ENCODE results near the gene ERCC6L2.

Gene ERCC6L2

GRCh38 chr9:95923794-95924193 is 48.3 kb downstream of the ERCC6L2 start:
- Histone ChIP-seq H3K4me3 (ENCODE audit: control insufficient read depth in 1 of 7, extremely low read depth in 1 of 7, insufficient read depth in 4 of 7, low read depth in 2 of 7, low read length in 6 of 7) (no peak overlapping the region), H3K27ac (ENCODE audit: insufficient read depth in 1 of 2, low read depth in 1 of 2, low read length in 2 of 2, poor library complexity in 1 of 2, severe bottlenecking in 2 of 2) (no peak overlapping the region), H3K9me3 (ENCODE audit: control extremely low read depth in 1 of 5, control insufficient read depth in 4 of 5, insufficient read depth in 2 of 5, low read depth in 1 of 5, low read length in 4 of 5) (no peaks in the 10 kb centered on the region), H3K4me1 (ENCODE audit: control extremely low read depth in 1 of 4, control insufficient read depth in 4 of 4, insufficient read depth in 4 of 4, low read length in 3 of 4) (peaks cover 0 to 7% (median 0%) of the 10 kb centered on the region in 4 experiments), H3K27me3 (replicated peaks in 2 of 5; ENCODE audit: control insufficient read depth in 4 of 5, insufficient read depth in 5 of 5, low read length in 4 of 5) (no peaks in the 10 kb centered on the region), H3K36me3 (ENCODE audit: control insufficient read depth in 4 of 4, insufficient read depth in 4 of 4, low read length in 3 of 4) (peaks cover 8 to 38% (median 28%) of the 10 kb centered on the region in 4 experiments)
- ChIA-PET CTCF (no interaction called here), POLR2A (no interaction called here)
- DNase-seq, result no peak
- WGBS (ENCODE audit: insufficient coverage), result 90% methylated on average over 2 of the region's 2 CpGs

DNA sequence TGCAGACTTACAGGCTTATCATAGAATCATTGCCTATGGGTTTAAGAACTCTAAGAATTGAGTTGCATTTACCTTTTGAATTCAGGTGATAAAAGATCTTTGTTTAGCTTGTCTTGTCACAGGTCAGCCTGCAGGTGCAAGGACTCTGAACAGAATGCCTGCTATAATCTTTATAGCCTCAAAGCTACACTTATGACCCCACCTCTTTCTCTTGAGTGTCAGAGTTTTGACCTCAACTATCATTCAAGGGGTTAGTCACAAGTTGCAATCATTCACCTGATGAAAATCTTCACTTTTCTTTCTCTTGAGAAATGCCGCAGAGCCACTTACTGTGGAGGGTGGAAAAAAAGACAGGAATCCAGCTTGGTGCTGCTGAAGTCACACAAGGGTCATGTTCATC is 49.5 kb downstream of the ERCC6L2 start:
- Histone ChIP-seq H3K27ac (ENCODE audit: insufficient read depth in 1 of 2, low read depth in 1 of 2, low read length in 2 of 2, poor library complexity in 1 of 2, severe bottlenecking in 2 of 2) (no peak overlapping the region), H3K36me3 (ENCODE audit: control insufficient read depth in 4 of 4, insufficient read depth in 4 of 4, low read length in 3 of 4) (peaks cover 15 to 41% (median 34%) of the 10 kb centered on the region in 4 experiments), H3K9me3 (ENCODE audit: control extremely low read depth in 1 of 5, control insufficient read depth in 4 of 5, insufficient read depth in 2 of 5, low read depth in 1 of 5, low read length in 4 of 5) (no peaks in the 10 kb centered on the region), H3K27me3 (replicated peaks in 2 of 5; ENCODE audit: control insufficient read depth in 4 of 5, insufficient read depth in 5 of 5, low read length in 4 of 5) (no peaks in the 10 kb centered on the region), H3K4me3 (ENCODE audit: control insufficient read depth in 1 of 7, extremely low read depth in 1 of 7, insufficient read depth in 4 of 7, low read depth in 2 of 7, low read length in 6 of 7) (no peak overlapping the region), H3K4me1 (ENCODE audit: control extremely low read depth in 1 of 4, control insufficient read depth in 4 of 4, insufficient read depth in 4 of 4, low read length in 3 of 4) (peaks cover 0 to 1% (median 0%) of the 10 kb centered on the region in 4 experiments)
- 100% methylated on average over 1 of the region's 1 CpG for WGBS (ENCODE audit: insufficient coverage)
- POLR2A ChIA-PET, result no interaction called here
- CTCF ChIA-PET, result no interaction called here
- no peak for DNase-seq

- Histone ChIP-seq H3K4me3 (ENCODE audit: control insufficient read depth in 1 of 7, extremely low read depth in 1 of 7, insufficient read depth in 4 of 7, low read depth in 2 of 7, low read length in 6 of 7) (no peak overlapping the region), H3K27me3 (replicated peaks in 2 of 5; ENCODE audit: control insufficient read depth in 4 of 5, insufficient read depth in 5 of 5, low read length in 4 of 5) (no peaks in the 10 kb centered on the region), H3K36me3 (ENCODE audit: control insufficient read depth in 4 of 4, insufficient read depth in 4 of 4, low read length in 3 of 4) (peaks cover 25 to 51% (median 33%) of the 10 kb centered on the region in 4 experiments), H3K27ac (ENCODE audit: insufficient read depth in 1 of 2, low read depth in 1 of 2, low read length in 2 of 2, poor library complexity in 1 of 2, severe bottlenecking in 2 of 2) (no peak overlapping the region), H3K4me1 (ENCODE audit: control extremely low read depth in 1 of 4, control insufficient read depth in 4 of 4, insufficient read depth in 4 of 4, low read length in 3 of 4) (no peaks in the 10 kb centered on the region), H3K9me3 (ENCODE audit: control extremely low read depth in 1 of 5, control insufficient read depth in 4 of 5, insufficient read depth in 2 of 5, low read depth in 1 of 5, low read length in 4 of 5) (no peaks in the 10 kb centered on the region)
- ChIA-PET POLR2A (no interaction called here), CTCF (interaction anchor here (1.0 to 1.5 kb wide), 2 partner anchors 9 to 10 kb away, joined by 3 to 6 read pairs; no protein-coding TSS in a partner anchor)
- no peak for DNase-seq
These were observed 51.9 kb downstream of the ERCC6L2 start for GRCh38 chr9:95927271-95928004.

DNA sequence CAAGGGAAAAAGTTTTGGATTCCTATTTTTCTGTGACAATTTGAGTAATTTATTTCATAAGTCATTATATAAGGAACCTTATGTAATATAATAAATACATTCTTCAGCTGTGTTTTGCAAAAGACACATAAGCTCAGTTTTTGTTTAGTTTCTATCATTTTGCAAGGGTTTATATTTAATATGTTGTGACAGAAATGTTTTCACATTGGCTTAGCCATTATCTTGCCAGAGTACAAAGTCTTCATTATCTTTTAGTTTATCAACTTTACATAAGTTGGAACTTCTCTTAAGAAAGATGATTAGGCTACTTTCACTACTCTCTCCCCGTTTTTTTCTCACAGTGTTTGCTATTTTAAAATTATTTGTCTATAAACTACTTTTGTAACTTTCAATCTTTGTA is 54.8 kb downstream of the ERCC6L2 start:
- CTCF ChIA-PET, result no interaction called here
- H3K9me3 ChIP-seq (ENCODE audit: control extremely low read depth in 1 of 5, control insufficient read depth in 4 of 5, insufficient read depth in 2 of 5, low read depth in 1 of 5, low read length in 4 of 5), result peaks cover 0 to 2% (median 0%) of the 10 kb centered on the region in 5 experiments

GRCh38 chr9:95935861-95936578 is 60.5 kb downstream of the ERCC6L2 start:
- DNase-seq, result no peak
- CTCF ChIA-PET, result no interaction called here
- Histone ChIP-seq H3K36me3 (ENCODE audit: control insufficient read depth in 4 of 4, insufficient read depth in 4 of 4, low read length in 3 of 4) (peaks cover 34 to 86% (median 48%) of the 10 kb centered on the region in 4 experiments), H3K9me3 (ENCODE audit: control extremely low read depth in 1 of 5, control insufficient read depth in 4 of 5, insufficient read depth in 2 of 5, low read depth in 1 of 5, low read length in 4 of 5) (peaks cover 6 to 48% (median 15%) of the 10 kb centered on the region in 5 experiments), H3K27ac (ENCODE audit: insufficient read depth in 1 of 2, low read depth in 1 of 2, low read length in 2 of 2, poor library complexity in 1 of 2, severe bottlenecking in 2 of 2) (no peak overlapping the region), H3K4me3 (ENCODE audit: control insufficient read depth in 1 of 7, extremely low read depth in 1 of 7, insufficient read depth in 4 of 7, low read depth in 2 of 7, low read length in 6 of 7) (no peak overlapping the region), H3K27me3 (replicated peaks in 2 of 5; ENCODE audit: control insufficient read depth in 4 of 5, insufficient read depth in 5 of 5, low read length in 4 of 5) (no peaks in the 10 kb centered on the region), H3K4me1 (ENCODE audit: control extremely low read depth in 1 of 4, control insufficient read depth in 4 of 4, insufficient read depth in 4 of 4, low read length in 3 of 4) (no peaks in the 10 kb centered on the region)
- POLR2A ChIA-PET, result no interaction called here
- WGBS (ENCODE audit: insufficient coverage), result no CpG with 5 or more reads among the region's 2 CpGs

More for the DNA sequence above, 54.8 kb downstream of the ERCC6L2 start:
- DNase-seq, result no peak
- no peak overlapping the region for H3K4me3 ChIP-seq (ENCODE audit: control insufficient read depth in 1 of 7, extremely low read depth in 1 of 7, insufficient read depth in 4 of 7, low read depth in 2 of 7, low read length in 6 of 7)
- H3K27me3 ChIP-seq (replicated peaks in 2 of 5; ENCODE audit: control insufficient read depth in 4 of 5, insufficient read depth in 5 of 5, low read length in 4 of 5), result no peaks in the 10 kb centered on the region
- no CpG with 5 or more reads among the region's 1 CpG for WGBS (ENCODE audit: insufficient coverage)
- no peak overlapping the region for H3K27ac ChIP-seq (ENCODE audit: insufficient read depth in 1 of 2, low read depth in 1 of 2, low read length in 2 of 2, poor library complexity in 1 of 2, severe bottlenecking in 2 of 2)
- POLR2A ChIA-PET, result no interaction called here
- H3K36me3 ChIP-seq (ENCODE audit: control insufficient read depth in 4 of 4, insufficient read depth in 4 of 4, low read length in 3 of 4), result peaks cover 27 to 61% (median 32%) of the 10 kb centered on the region in 4 experiments
- no peaks in the 10 kb centered on the region for H3K4me1 ChIP-seq (ENCODE audit: control extremely low read depth in 1 of 4, control insufficient read depth in 4 of 4, insufficient read depth in 4 of 4, low read length in 3 of 4)

GRCh38 chr9:95936579-95937075 is 61.1 kb downstream of the ERCC6L2 start:
- H3K27me3 ChIP-seq (replicated peaks in 2 of 5; ENCODE audit: control insufficient read depth in 4 of 5, insufficient read depth in 5 of 5, low read length in 4 of 5), result no peaks in the 10 kb centered on the region
- H3K36me3 ChIP-seq (ENCODE audit: control insufficient read depth in 4 of 4, insufficient read depth in 4 of 4, low read length in 3 of 4), result peaks cover 37 to 88% (median 49%) of the 10 kb centered on the region in 4 experiments
- H3K9me3 ChIP-seq (ENCODE audit: control extremely low read depth in 1 of 5, control insufficient read depth in 4 of 5, insufficient read depth in 2 of 5, low read depth in 1 of 5, low read length in 4 of 5), result peaks cover 6 to 50% (median 15%) of the 10 kb centered on the region in 5 experiments
- no peaks in the 10 kb centered on the region for H3K4me1 ChIP-seq (ENCODE audit: control extremely low read depth in 1 of 4, control insufficient read depth in 4 of 4, insufficient read depth in 4 of 4, low read length in 3 of 4)
- WGBS (ENCODE audit: insufficient coverage), result 94% methylated on average over 2 of the region's 3 CpGs
- ChIA-PET POLR2A (no interaction called here), CTCF (interaction anchor here (2.2 kb wide), 1 partner anchor 9 kb away, joined by 6 read pairs; no protein-coding TSS in a partner anchor)
- H3K4me3 ChIP-seq (ENCODE audit: control insufficient read depth in 1 of 7, extremely low read depth in 1 of 7, insufficient read depth in 4 of 7, low read depth in 2 of 7, low read length in 6 of 7), result no peak overlapping the region
- no peak for DNase-seq
- no peak overlapping the region for H3K27ac ChIP-seq (ENCODE audit: insufficient read depth in 1 of 2, low read depth in 1 of 2, low read length in 2 of 2, poor library complexity in 1 of 2, severe bottlenecking in 2 of 2)

GRCh38 chr9:95937131-95937530 is 61.6 kb downstream of the ERCC6L2 start:
- no peaks in the 10 kb centered on the region for H3K27me3 ChIP-seq (replicated peaks in 2 of 5; ENCODE audit: control insufficient read depth in 4 of 5, insufficient read depth in 5 of 5, low read length in 4 of 5)
- DNase-seq, result no peak
- no peak overlapping the region for H3K27ac ChIP-seq (ENCODE audit: insufficient read depth in 1 of 2, low read depth in 1 of 2, low read length in 2 of 2, poor library complexity in 1 of 2, severe bottlenecking in 2 of 2)
- no peak overlapping the region for H3K4me3 ChIP-seq (ENCODE audit: control insufficient read depth in 1 of 7, extremely low read depth in 1 of 7, insufficient read depth in 4 of 7, low read depth in 2 of 7, low read length in 6 of 7)
- WGBS (ENCODE audit: insufficient coverage), result no CpG with 5 or more reads among the region's 3 CpGs
- peaks cover 39 to 89% (median 52%) of the 10 kb centered on the region in 4 experiments for H3K36me3 ChIP-seq (ENCODE audit: control insufficient read depth in 4 of 4, insufficient read depth in 4 of 4, low read length in 3 of 4)
- POLR2A ChIA-PET, result no interaction called here
- no peaks in the 10 kb centered on the region for H3K4me1 ChIP-seq (ENCODE audit: control extremely low read depth in 1 of 4, control insufficient read depth in 4 of 4, insufficient read depth in 4 of 4, low read length in 3 of 4)
- CTCF ChIA-PET, result interaction anchor here (2.2 kb wide), 1 partner anchor 10 kb away, joined by 6 read pairs; no protein-coding TSS in a partner anchor
- H3K9me3 ChIP-seq (ENCODE audit: control extremely low read depth in 1 of 5, control insufficient read depth in 4 of 5, insufficient read depth in 2 of 5, low read depth in 1 of 5, low read length in 4 of 5), result peaks cover 6 to 52% (median 16%) of the 10 kb centered on the region in 5 experiments

Data from common myeloid progenitor, CD34-positive (primary cell).